GM12872 (cell line): ENCODE results near the gene PTPRN2.

Source experiments
- CTCF ChIP-seq: IDR thresholded peaks from 3 replicates; pipeline ENCODE4 v1.5.1; 2011; ENCODE audit warnings: low read depth, mild to moderate bottlenecking, low read length, moderate library complexity; ENCODE audit not compliant: insufficient read depth

PTPRN2 gene

DNA sequence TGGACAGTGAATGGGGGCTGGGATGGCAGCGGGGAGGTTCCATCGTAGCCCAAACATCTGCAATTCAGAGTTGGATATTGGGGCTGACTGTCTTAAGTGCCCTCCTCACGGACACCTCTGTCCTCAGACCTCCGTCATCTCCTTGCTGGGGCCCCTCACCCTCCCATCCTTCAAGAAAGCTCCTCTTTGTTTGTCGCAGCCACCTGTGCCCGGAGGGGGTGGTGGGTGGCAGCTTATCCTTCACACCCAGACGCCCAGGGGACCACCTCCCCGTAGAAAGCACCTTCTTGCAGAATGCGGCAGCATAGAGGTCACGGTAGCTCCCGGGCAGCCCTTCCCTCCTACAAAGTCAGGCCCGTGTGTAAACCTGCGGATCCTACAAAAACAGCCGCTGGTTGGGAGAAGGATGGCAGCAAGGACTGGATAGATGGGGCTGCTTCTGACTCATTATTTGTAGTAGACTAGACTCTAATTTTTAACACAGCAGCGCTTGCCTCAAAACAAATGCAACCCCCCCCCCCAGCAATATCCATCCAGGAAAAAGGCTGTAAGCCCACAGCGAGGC lies 1.3 kb upstream of the PTPRN2 start:
- no peak for TF ChIP-seq CTCF

DNA sequence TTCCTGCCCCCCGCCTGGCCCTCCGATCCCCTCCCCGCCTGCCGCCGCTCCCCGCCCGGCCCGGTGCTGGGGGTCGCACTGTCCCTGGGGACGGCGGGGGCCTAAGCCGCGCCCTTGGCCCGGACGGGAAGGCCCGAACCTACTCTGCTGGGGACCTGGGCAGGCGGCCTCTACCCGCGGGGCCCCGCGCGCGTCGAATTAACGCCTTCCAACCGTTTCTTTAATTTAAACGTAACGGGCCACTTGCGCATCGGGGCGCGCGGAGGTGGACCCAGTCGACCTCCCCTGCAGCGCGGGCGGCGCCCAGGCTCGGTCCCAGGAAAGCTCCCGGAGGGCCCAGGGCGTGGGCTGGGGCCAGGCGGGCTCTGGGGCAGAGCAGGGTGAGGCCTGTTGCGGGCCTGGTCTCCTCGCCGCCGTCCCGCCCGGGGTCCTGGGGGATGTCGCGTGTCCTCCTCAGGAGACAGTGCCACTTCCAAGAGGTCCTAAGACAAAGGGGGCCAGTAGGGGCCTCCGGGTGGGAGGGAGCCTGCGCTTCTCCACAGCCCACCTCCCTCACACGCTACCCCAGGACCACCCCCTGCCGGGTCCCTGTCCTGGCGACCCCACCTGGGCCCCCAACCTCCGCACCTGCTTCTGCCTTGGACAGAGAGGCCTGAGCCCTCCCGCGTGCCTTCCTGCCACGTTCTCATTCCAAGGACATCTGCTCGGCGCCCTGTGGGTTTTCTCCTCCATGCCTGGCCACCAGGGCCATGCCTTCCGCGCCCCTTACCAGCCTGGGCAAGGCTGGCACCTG lies 658 bp upstream of the PTPRN2 start:
- no peak for TF ChIP-seq CTCF

GRCh38 chr7:158586499-158587161 lies 993 bp downstream of the PTPRN2 start:
- no peak for TF ChIP-seq CTCF

DNA sequence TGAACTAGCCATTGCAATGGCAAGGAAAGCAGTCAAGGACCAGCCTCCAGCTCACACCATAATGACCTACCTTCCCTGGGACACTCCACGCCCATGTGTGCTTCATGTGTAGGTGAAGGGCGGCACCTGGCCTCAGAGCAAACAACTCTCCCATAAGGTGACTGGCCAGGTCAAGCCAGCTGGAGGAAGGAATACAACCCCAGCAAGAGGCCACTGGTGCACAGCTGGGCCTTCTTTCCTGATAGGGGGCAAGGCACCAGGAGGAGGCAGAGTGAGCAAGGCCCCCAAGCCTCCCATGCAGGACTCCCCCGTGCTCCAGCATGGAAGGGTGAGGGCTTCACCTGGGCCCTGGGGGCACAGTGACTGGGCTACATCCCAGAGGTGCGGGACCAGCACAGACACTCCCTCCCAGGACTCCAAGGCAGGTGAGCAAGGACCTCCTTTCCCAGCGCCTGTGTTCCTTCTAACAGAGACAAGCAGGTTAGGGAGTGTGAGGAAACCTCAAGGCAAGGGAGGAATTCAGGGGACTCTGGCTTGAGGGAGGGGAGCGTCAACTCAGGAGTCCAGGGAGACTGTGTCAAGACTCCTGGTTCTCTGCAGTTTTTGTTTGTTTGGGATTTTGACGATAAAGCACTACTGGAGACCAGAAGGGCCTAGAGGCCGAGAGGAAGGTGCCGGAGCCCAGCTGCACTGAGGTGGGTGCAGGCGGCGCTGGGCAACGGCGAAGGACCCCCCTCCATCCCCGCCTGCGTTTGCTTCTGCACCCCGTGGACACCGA lies 1.7 kb downstream of the PTPRN2 start:
- TF ChIP-seq CTCF = no peak

- TF ChIP-seq CTCF = no peak
These were observed 3.2 kb downstream of the PTPRN2 start for GRCh38 chr7:158584407-158584806.

DNA sequence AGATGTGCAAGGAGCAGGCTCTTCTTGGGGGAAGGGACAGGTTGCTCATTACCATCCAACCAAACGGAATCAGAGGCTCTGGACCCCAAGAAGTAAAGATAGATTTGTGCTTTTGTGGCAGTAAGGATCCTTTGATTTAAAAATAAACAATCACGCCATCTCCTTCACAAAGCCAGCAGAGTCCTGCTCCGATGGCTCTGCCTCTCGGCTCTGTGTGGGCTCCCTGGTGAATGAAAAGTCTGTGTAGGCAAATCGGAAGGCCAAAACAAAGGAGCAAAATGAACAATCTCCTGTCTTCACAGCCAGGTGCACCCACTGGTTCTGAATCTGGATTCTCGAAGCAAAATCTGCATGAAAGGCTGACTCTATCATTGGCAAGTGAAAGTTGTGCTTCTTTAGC lies 3.8 kb downstream of the PTPRN2 start:
- TF ChIP-seq CTCF = no peak

DNA sequence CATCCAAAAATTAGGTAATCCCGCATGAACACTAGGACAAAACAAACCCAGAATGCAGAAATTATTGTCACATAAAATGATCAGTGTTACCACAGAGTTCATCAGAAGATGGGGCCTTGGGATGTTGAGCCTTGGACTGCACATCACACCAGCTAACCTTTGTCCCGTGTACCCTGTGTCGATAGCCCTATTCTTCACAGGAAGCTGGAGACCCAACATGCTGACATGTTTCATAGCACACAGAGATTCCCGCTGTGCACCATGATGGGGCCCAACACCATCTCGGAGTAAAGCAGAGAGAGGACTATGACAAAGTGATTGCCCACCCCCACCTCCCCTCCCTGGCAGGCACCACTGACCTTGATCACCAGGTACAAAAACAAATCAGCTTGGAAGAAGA lies 4.5 kb downstream of the PTPRN2 start:
- no peak for TF ChIP-seq CTCF
